GM23338 (cell line): ENCODE results near the gene TGFB1. TPM values are rescaled to one million over a fixed set of nuclear protein-coding genes. Genes with fewer than 3 reads are reported as not detected.
A peak's percentile ranks its signal among the peaks of the same experiment; 100 is the strongest.

Source experiments
- ATAC-seq: fragments of 200-7000 bp; cut with Tn5 transposase; 3 replicates; pipeline ENCODE4 v1.9.1; 2020
- DNase-seq: peaks from one replicate; pipeline ENCODE4 v3.0.0-alpha.2; 2015; ENCODE audit warnings: low spot score
- H2AFZ ChIP-seq: fragments of 200-600 bp; sonication (generic); 2 replicates; pipeline ENCODE4 v1.8.0; 2016; ENCODE audit warnings: antibody characterized with exemption, mild to moderate bottlenecking, moderate library complexity
- H3F3A ChIP-seq: fragments of 200-600 bp; sonication (generic); replicated peaks from 2 replicates; pipeline ENCODE4 v1.8.0; 2017; ENCODE audit warnings: antibody characterized with exemption, mixed run types, low read depth
- H3K27ac ChIP-seq: fragments of 200-600 bp; sonication (generic); 2 replicates; pipeline ENCODE4 v1.6.1; 2016; ENCODE audit warnings: low read depth
- H3K27me3 ChIP-seq: fragments of 200-600 bp; sonication (generic); 2 replicates; pipeline ENCODE4 v1.8.0; 2016; ENCODE audit warnings: mild to moderate bottlenecking, mixed run types, moderate library complexity; ENCODE audit not compliant: insufficient read depth
- H3K36me3 ChIP-seq: fragments of 200-600 bp; sonication (generic); 2 replicates; pipeline ENCODE4 v1.8.0; 2016; ENCODE audit warnings: mild to moderate bottlenecking; ENCODE audit not compliant: insufficient read depth
- H3K4me1 ChIP-seq: fragments of 200-600 bp; sonication (generic); 2 replicates; pipeline ENCODE4 v1.8.0; 2016; ENCODE audit warnings: mild to moderate bottlenecking, moderate library complexity; ENCODE audit not compliant: insufficient read depth
- H3K4me2 ChIP-seq: fragments of 200-600 bp; sonication (generic); 2 replicates; pipeline ENCODE4 v1.7.1; 2017; ENCODE audit warnings: mixed run types
- H3K4me3 ChIP-seq: fragments of 200-600 bp; sonication (generic); 2 replicates; pipeline ENCODE4 v1.6.1; 2016; ENCODE audit warnings: mixed run types
- H3K79me2 ChIP-seq: fragments of 200-600 bp; sonication (generic); replicated peaks from 2 replicates; pipeline ENCODE4 v1.8.0; 2017; ENCODE audit warnings: mild to moderate bottlenecking; ENCODE audit not compliant: insufficient read depth
- H3K9me2 ChIP-seq: fragments of 200-600 bp; sonication (generic); 2 replicates; pipeline ENCODE4 v1.8.0; 2017; ENCODE audit not compliant: insufficient read depth
- H4K20me1 ChIP-seq: fragments of 200-600 bp; sonication (generic); replicated peaks from 2 replicates; pipeline ENCODE4 v1.8.0; 2017; ENCODE audit warnings: mild to moderate bottlenecking; ENCODE audit not compliant: insufficient read depth
- H3K27ac Mint-ChIP-seq: 2 replicates; pipeline ENCODE4 v1.8.0; 2020; ENCODE audit warnings: inconsistent platforms, mild to moderate bottlenecking, moderate library complexity, mixed read lengths
- H3K27me3 Mint-ChIP-seq: 3 replicates; pipeline ENCODE4 v1.8.0; 2022; ENCODE audit warnings: low read depth, mild to moderate bottlenecking, moderate library complexity, mixed read lengths, inconsistent platforms; ENCODE audit not compliant: insufficient read depth, poor library complexity
- H3K36me3 Mint-ChIP-seq: 3 replicates; pipeline ENCODE4 v1.8.0; 2021; ENCODE audit warnings: low read depth, mild to moderate bottlenecking, inconsistent platforms, moderate library complexity, mixed read lengths
- H3K4me1 Mint-ChIP-seq: 3 replicates; pipeline ENCODE4 v1.8.0; 2020; ENCODE audit warnings: mild to moderate bottlenecking, inconsistent platforms, mixed read lengths
- H3K4me3 Mint-ChIP-seq: 3 replicates; pipeline ENCODE4 v1.8.0; 2021; ENCODE audit warnings: moderate library complexity, mild to moderate bottlenecking, inconsistent platforms, mixed read lengths
- H3K9me3 Mint-ChIP-seq: 3 replicates; pipeline ENCODE4 v1.8.0; 2020; ENCODE audit warnings: moderate library complexity, mild to moderate bottlenecking, inconsistent platforms, mixed read lengths
- CREB1 ChIP-seq: fragments of 250-450 bp; sonication (Bioruptor Pico); IDR thresholded peaks from 2 replicates; pipeline ENCODE4 v1.5.0; 2020; ENCODE audit warnings: low read depth, mild to moderate bottlenecking, moderate library complexity
- CTCF ChIP-seq, 2 experiments: fragments of 200-600 bp in 1 of 2; sonication (generic) in 1 of 2; conservative IDR thresholded peaks; 2 replicates each; pipeline versions ENCODE4 v1.5.1 to v1.6.1; 2016 to 2017; ENCODE audit warnings: antibody characterized with exemption in 2 of 2, low read depth in 2 of 2, mild to moderate bottlenecking in 2 of 2, moderate library complexity in 1 of 2
- ETS1 ChIP-seq: IDR thresholded peaks from 2 replicates; pipeline ENCODE4 v1.6.1; 2016; ENCODE audit warnings: antibody characterized with exemption
- EZH2 ChIP-seq: fragments of 200-600 bp; sonication (generic); IDR thresholded peaks from one replicate; pipeline ENCODE4 v1.8.0; 2017; ENCODE audit warnings: antibody characterized with exemption, mild to moderate bottlenecking, low read depth; ENCODE audit not compliant: unreplicated experiment
- EZH2phosphoT487 ChIP-seq: fragments of 200-600 bp; sonication (generic); IDR thresholded peaks from one replicate; pipeline ENCODE4 v1.8.1; 2018; ENCODE audit warnings: antibody characterized with exemption; ENCODE audit not compliant: unreplicated experiment
- JUNB ChIP-seq: IDR thresholded peaks from one replicate; pipeline ENCODE4 v1.6.1; 2016; ENCODE audit warnings: antibody characterized with exemption; ENCODE audit not compliant: unreplicated experiment
- NANOG ChIP-seq: IDR thresholded peaks from 2 replicates; pipeline ENCODE4 v1.6.1; 2016; ENCODE audit warnings: antibody characterized with exemption, borderline replicate concordance
- POLR2AphosphoS5 ChIP-seq: IDR thresholded peaks from 2 replicates; pipeline ENCODE4 v1.6.1; 2016; ENCODE audit warnings: antibody characterized with exemption, low read depth
- REST ChIP-seq: IDR thresholded peaks from one replicate; pipeline ENCODE4 v1.6.1; 2018; ENCODE audit warnings: antibody characterized with exemption; ENCODE audit not compliant: unreplicated experiment
- STAT1 ChIP-seq: IDR thresholded peaks from one replicate; pipeline ENCODE4 v1.6.1; 2016; ENCODE audit warnings: antibody characterized with exemption; ENCODE audit not compliant: unreplicated experiment
- ZNF114 ChIP-seq: fragments of 250-450 bp; sonication (Bioruptor Pico); IDR thresholded peaks from 2 replicates; pipeline ENCODE4 v1.5.0; 2020; ENCODE audit warnings: mild to moderate bottlenecking, moderate library complexity
- ZNF331 ChIP-seq: fragments of 250-450 bp; sonication (Bioruptor Pico); IDR thresholded peaks from 2 replicates; pipeline ENCODE4 v1.5.0; 2020; ENCODE audit warnings: low read depth, mild to moderate bottlenecking, moderate library complexity
- ZNF462 ChIP-seq: fragments of 250-450 bp; sonication (Bioruptor Pico); IDR thresholded peaks from 2 replicates; pipeline ENCODE4 v1.5.0; 2020; ENCODE audit warnings: mild to moderate bottlenecking, moderate library complexity
- polyA plus RNA-seq: library from polyadenylated mRNA; unstranded; fragments of >200 nt; fragmentation: Nextera tagmentation; extraction: Ambion mirVana; gene quantifications from 2 replicates; pipeline ENCODE4 v1.2.1, GENCODE V29; 2016
- total RNA-seq: library from RNA; depleted of rRNA; stranded (reverse); fragments of >200 nt; shearing (Covaris generic); gene quantifications from 2 replicates; pipeline ENCODE4 v1.2.3, GENCODE V29; 2014

TGFB1 gene
- total and polyA plus RNA-seq, 2 experiments from 2014 or later = 0.99 to 7.9 TPM

GRCh38 chr19:41332468-41332867 lies 21.3 kb downstream of the TGFB1 start (continued):
- no peak for TF ChIP-seq STAT1
- no peak for TF ChIP-seq EZH2
- TF ChIP-seq POLR2AphosphoS5 = no peak

GRCh38 chr19:41332000-41332399 lies 21.7 kb downstream of the TGFB1 start:
- Histone ChIP-seq H3K36me3 (no peaks in the 10 kb centered on the region), H3K27ac (no peak overlapping the region), H3K79me2 (no peaks in the 10 kb centered on the region), H3K4me1 (peaks cover 23% of the 10 kb centered on the region), H3K4me2 (0 out of 2 replicates have a peak overlapping the region, but pooled peaks have one; percentile 83), H4K20me1 (no peaks in the 10 kb centered on the region), H3F3A (peaks cover 5% of the 10 kb centered on the region), H3K27me3 (peaks cover 10% of the 10 kb centered on the region), H3K4me3 (no peak overlapping the region), H2AFZ (no peak overlapping the region), H3K9me2 (no peaks in the 10 kb centered on the region)
- H3K27ac Mint-ChIP-seq = no peak overlapping the region
- H3K4me1 Mint-ChIP-seq = peaks cover 30% of the 10 kb centered on the region
- ATAC-seq = no peak
- no peak for DNase-seq
- no peak for TF ChIP-seq EZH2
- TF ChIP-seq ZNF331 (CRISPR knock-in tag) = no peak
- TF ChIP-seq ZNF462 (CRISPR knock-in tag) = no peak
- no peak for TF ChIP-seq JUNB
- no peak for TF ChIP-seq CREB1 (CRISPR knock-in tag)
- TF ChIP-seq REST = no peak
- no peak for TF ChIP-seq ETS1
- TF ChIP-seq STAT1 = no peak
- TF ChIP-seq NANOG = no peak
- TF ChIP-seq ZNF114 (CRISPR knock-in tag) = no peak
- no peak for TF ChIP-seq EZH2phosphoT487
- no peak for TF ChIP-seq POLR2AphosphoS5
- TF ChIP-seq CTCF (conservative IDR thresholded peaks at IDR 0.05; ENCODE audit: low read depth in 2 of 2) = no peak
- H3K9me3 Mint-ChIP-seq = no peaks in the 10 kb centered on the region
- H3K4me3 Mint-ChIP-seq = no peak overlapping the region
- H3K36me3 Mint-ChIP-seq = no peaks in the 10 kb centered on the region; the same call in 2 of the 3 replicates
- peaks cover 18% of the 10 kb centered on the region for H3K27me3 Mint-ChIP-seq
